ENCODE data around the gene KRTAP5-3.
A peak's percentile ranks its signal among the peaks of the same experiment; 100 is the strongest.

KRTAP5-3 gene

DNA sequence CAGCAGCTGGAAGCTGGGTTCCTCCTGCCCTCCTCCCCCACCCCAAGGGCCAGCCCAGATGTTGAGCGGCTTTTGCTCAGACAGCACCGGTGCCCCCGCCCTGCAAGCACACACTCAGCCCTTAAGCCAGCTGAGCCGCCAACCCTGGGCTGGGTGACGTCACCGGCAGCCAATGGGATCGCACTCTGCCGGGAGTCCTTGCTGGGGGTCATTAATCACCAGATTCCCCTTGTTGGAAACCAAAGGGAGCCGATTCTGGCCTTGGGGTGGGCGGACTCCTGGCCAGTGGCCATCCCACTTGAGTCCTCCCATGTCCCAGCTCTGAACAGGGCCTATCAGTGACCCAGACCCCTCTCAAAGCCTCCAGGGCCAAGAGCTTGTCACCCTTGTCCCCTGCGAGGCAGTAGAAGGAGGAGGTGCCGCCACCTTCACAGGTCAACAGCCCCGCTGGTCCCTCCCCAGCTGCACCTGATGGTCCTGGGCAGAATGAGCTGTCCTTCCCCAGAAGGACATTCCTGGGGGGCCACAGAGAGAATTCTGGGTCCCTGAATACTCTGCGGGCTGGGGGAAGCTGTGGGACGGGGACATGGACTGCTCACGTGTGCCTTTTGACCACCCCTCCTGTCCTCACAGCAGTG is 43.6 kb downstream of the KRTAP5-3 start (continued):
- peak; percentile 61; the same call in 1 of the 2 replicates for TF ChIP-seq ZEB2 (tag by site-specific recombination; IDR thresholded peaks at IDR 0.05)
- no peak for TF ChIP-seq ZNF544 (tag by site-specific recombination; IDR thresholded peaks at IDR 0.05)
- TF ChIP-seq PRDM6 (tag by site-specific recombination; IDR thresholded peaks at IDR 0.05) = no peak
- TF ChIP-seq ZNF433 (tag by site-specific recombination; IDR thresholded peaks at IDR 0.05; ENCODE audit: low read depth) = no peak
- peak; percentile 70 for TF ChIP-seq SP7 (tag by site-specific recombination; IDR thresholded peaks at IDR 0.05)
- TF ChIP-seq IKZF3 (tag by site-specific recombination; IDR thresholded peaks at IDR 0.05) = peak; percentile 34; the same call in 1 of the 2 replicates
- no peak for TF ChIP-seq ZNF510 (tag by site-specific recombination; IDR thresholded peaks at IDR 0.05; ENCODE audit: insufficient replicate concordance)
- TF ChIP-seq, protein P1, sequence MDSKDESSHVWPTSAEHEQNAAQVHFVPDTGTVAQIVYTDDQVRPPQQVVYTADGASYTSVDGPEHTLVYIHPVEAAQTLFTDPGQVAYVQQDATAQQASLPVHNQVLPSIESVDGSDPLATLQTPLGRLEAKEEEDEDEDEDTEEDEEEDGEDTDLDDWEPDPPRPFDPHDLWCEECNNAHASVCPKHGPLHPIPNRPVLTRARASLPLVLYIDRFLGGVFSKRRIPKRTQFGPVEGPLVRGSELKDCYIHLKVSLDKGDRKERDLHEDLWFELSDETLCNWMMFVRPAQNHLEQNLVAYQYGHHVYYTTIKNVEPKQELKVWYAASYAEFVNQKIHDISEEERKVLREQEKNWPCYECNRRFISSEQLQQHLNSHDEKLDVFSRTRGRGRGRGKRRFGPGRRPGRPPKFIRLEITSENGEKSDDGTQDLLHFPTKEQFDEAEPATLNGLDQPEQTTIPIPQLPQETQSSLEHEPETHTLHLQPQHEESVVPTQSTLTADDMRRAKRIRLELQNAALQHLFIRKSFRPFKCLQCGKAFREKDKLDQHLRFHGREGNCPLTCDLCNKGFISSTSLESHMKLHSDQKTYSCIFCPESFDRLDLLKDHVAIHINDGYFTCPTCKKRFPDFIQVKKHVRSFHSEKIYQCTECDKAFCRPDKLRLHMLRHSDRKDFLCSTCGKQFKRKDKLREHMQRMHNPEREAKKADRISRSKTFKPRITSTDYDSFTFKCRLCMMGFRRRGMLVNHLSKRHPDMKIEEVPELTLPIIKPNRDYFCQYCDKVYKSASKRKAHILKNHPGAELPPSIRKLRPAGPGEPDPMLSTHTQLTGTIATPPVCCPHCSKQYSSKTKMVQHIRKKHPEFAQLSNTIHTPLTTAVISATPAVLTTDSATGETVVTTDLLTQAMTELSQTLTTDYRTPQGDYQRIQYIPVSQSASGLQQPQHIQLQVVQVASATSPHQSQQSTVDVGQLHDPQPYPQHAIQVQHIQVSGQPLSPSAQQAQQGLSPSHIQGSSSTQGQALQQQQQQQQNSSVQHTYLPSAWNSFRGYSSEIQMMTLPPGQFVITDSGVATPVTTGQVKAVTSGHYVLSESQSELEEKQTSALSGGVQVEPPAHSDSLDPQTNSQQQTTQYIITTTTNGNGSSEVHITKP (tag by site-specific recombination; IDR thresholded peaks at IDR 0.05) = peak; percentile 84
- no peak for TF ChIP-seq ZNF704 (tag by site-specific recombination; IDR thresholded peaks at IDR 0.05)
- TF ChIP-seq PRDM2 (tag by site-specific recombination; IDR thresholded peaks at IDR 0.05; ENCODE audit: borderline replicate concordance) = no peak
- no peak for TF ChIP-seq ZNF530 (tag by site-specific recombination; IDR thresholded peaks at IDR 0.05; ENCODE audit: low read depth)
- no peak for TF ChIP-seq ZNF362 (tag by site-specific recombination; IDR thresholded peaks at IDR 0.05)
- TF ChIP-seq ZNF529 (tag by site-specific recombination; IDR thresholded peaks at IDR 0.05; ENCODE audit: insufficient replicate concordance) = no peak
- no peak for TF ChIP-seq ZNF16 (tag by site-specific recombination; IDR thresholded peaks at IDR 0.05; ENCODE audit: low read depth)
- TF ChIP-seq GLIS2 (tag by site-specific recombination; IDR thresholded peaks at IDR 0.05) = peak; percentile 70
- peak; percentile 63 for TF ChIP-seq ZBTB21 (tag by site-specific recombination; IDR thresholded peaks at IDR 0.05)
- no peak for TF ChIP-seq OVOL3 (tag by site-specific recombination; IDR thresholded peaks at IDR 0.05)
- TF ChIP-seq KLF7 (tag by site-specific recombination; IDR thresholded peaks at IDR 0.05; ENCODE audit: borderline replicate concordance) = no peak
- TF ChIP-seq AEBP2 (tag by site-specific recombination; IDR thresholded peaks at IDR 0.05; ENCODE audit: borderline replicate concordance) = no peak
- TF ChIP-seq, protein P2, sequence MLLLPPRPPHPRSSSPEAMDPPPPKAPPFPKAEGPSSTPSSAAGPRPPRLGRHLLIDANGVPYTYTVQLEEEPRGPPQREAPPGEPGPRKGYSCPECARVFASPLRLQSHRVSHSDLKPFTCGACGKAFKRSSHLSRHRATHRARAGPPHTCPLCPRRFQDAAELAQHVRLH (tag by site-specific recombination; IDR thresholded peaks at IDR 0.05) = no peak
- TF ChIP-seq, protein P3, sequence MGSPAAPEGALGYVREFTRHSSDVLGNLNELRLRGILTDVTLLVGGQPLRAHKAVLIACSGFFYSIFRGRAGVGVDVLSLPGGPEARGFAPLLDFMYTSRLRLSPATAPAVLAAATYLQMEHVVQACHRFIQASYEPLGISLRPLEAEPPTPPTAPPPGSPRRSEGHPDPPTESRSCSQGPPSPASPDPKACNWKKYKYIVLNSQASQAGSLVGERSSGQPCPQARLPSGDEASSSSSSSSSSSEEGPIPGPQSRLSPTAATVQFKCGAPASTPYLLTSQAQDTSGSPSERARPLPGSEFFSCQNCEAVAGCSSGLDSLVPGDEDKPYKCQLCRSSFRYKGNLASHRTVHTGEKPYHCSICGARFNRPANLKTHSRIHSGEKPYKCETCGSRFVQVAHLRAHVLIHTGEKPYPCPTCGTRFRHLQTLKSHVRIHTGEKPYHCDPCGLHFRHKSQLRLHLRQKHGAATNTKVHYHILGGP (tag by site-specific recombination; IDR thresholded peaks at IDR 0.05) = no peak
- no peak for TF ChIP-seq ZNF561 (tag by site-specific recombination; IDR thresholded peaks at IDR 0.05; ENCODE audit: borderline replicate concordance)

All from HEK293 (cell line).